HEK293T (cell line): ENCODE data around the gene DNASE2B.
A peak's percentile ranks its signal among the peaks of the same experiment; 100 is the strongest.

Experiments used
- CTCF ChIA-PET: fragments of 350-600 bp; formaldehyde crosslinking; extraction: SDS; loops from one replicate; lab custom pipeline; 2021; ENCODE audit warnings: antibody characterized with exemption, inconsistent platforms; lab: Yijun Ruan, JAX
- POLR2A ChIA-PET: fragments of 350-600 bp; formaldehyde crosslinking; extraction: SDS; loops from one replicate; lab custom pipeline; 2020; ENCODE audit warnings: antibody characterized with exemption, inconsistent platforms; lab: Yijun Ruan, JAX
- DNase-seq: peaks from one replicate; pipeline ENCODE4 v3.0.0; 2012; ENCODE audit warnings: mixed read lengths; ENCODE audit errors: extremely low spot score
- ARNT ChIP-seq: fragments of 450-650 bp; IDR thresholded peaks from 2 replicates; pipeline ENCODE4 v1.6.1; 2017; ENCODE audit warnings: mild to moderate bottlenecking
- BHLHE40 ChIP-seq: fragments of 450-650 bp; IDR thresholded peaks from 2 replicates; pipeline ENCODE4 v1.6.1; 2016; ENCODE audit warnings: mild to moderate bottlenecking, moderate library complexity, borderline replicate concordance
- CTBP1 ChIP-seq: fragments of 450-650 bp; IDR thresholded peaks from 2 replicates; pipeline ENCODE4 v1.6.1; 2016; ENCODE audit warnings: borderline replicate concordance
- ELF4 ChIP-seq: fragments of 450-650 bp; IDR thresholded peaks from 2 replicates; pipeline ENCODE4 v1.6.1; 2017; ENCODE audit warnings: antibody characterized with exemption
- FOXA1 ChIP-seq: fragments of 450-650 bp; IDR thresholded peaks from 2 replicates; pipeline ENCODE4 v1.6.1; 2016; ENCODE audit warnings: mild to moderate bottlenecking
- FOXK2 ChIP-seq: fragments of 450-650 bp; IDR thresholded peaks from 2 replicates; pipeline ENCODE4 v1.6.1; 2016; ENCODE audit warnings: mild to moderate bottlenecking
- FOXM1 ChIP-seq: fragments of 450-650 bp; IDR thresholded peaks from 2 replicates; pipeline ENCODE4 v1.6.1; 2017; ENCODE audit warnings: mild to moderate bottlenecking, borderline replicate concordance
- HDGF ChIP-seq: fragments of 450-650 bp; IDR thresholded peaks from 2 replicates; pipeline ENCODE4 v1.6.1; 2017; ENCODE audit warnings: antibody characterized with exemption, borderline replicate concordance
- L3MBTL2 ChIP-seq: fragments of 450-650 bp; conservative IDR thresholded peaks from 2 replicates; pipeline ENCODE4 v1.6.1; 2016; ENCODE audit warnings: mild to moderate bottlenecking
- LEF1 ChIP-seq: fragments of 450-650 bp; IDR thresholded peaks from 2 replicates; pipeline ENCODE4 v1.6.1; 2017; ENCODE audit warnings: mild to moderate bottlenecking, borderline replicate concordance
- NFRKB ChIP-seq: fragments of 450-650 bp; IDR thresholded peaks from 2 replicates; pipeline ENCODE4 v1.6.1; 2016; ENCODE audit warnings: mild to moderate bottlenecking, moderate library complexity
- PKNOX1 ChIP-seq: fragments of 450-650 bp; IDR thresholded peaks from 2 replicates; pipeline ENCODE4 v1.6.1; 2016
- SP1 ChIP-seq: fragments of 450-650 bp; IDR thresholded peaks from 2 replicates; pipeline ENCODE4 v1.6.1; 2017
- SUZ12 ChIP-seq: fragments of 450-650 bp; IDR thresholded peaks from 2 replicates; pipeline ENCODE4 v1.6.1; 2016; ENCODE audit warnings: mild to moderate bottlenecking
- TARDBP ChIP-seq: fragments of 450-650 bp; IDR thresholded peaks from 2 replicates; pipeline ENCODE4 v1.6.1; 2016
- ZNF384 ChIP-seq: fragments of 450-650 bp; IDR thresholded peaks from 2 replicates; pipeline ENCODE4 v1.6.1; 2016

DNASE2B gene

DNA sequence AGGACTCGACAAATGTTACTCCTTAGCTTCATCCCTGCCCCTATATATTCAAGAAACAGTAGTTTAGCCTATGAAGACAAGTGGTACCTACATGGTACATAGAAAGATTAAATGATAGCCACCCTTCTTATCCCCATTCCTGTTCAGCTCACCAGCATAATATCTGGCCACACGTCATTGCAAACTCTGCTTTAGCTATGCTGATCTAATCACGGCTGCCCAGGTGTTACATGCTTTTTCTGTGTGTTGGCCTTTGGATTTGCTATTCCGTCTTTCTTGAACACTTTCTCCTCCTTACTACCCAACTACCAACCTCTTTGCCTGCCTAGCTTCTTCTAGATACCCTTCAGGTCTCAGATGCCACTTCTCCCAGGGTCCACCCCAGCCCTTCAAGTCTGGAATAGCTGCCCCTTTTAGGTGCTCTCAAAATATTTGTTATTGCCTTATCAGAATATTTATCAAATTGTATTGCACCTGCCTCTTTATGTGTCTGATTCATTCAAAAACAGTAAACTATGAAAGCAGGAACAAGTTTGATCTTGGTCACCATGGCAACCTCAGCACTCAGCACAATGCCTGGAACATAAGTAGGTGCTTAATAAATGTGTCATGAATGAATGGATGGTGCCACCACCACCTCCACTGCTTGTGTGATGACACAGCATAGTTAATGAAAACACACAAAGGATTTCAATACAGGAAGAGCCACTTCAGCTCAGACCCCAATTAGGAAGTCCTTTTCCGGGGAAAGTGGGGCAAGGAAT, 11.4 kb upstream of the DNASE2B start:
- TF ChIP-seq FOXK2 (no peak), ZNF384 (no peak), TARDBP (no peak), HDGF (no peak), FOXM1 (no peak), FOXA1 (no peak), NFRKB (no peak), SP1 (no peak), CTBP1 (no peak), L3MBTL2 (no peak), ELF4 (no peak), LEF1 (no peak), BHLHE40 (no peak), PKNOX1 (no peak), SUZ12 (no peak), ARNT (no peak)
- no peak for DNase-seq
- POLR2A ChIA-PET = no interaction called here
- CTCF ChIA-PET = no interaction called here

GRCh38 chr1:84387480-84388163, 10.7 kb upstream of the DNASE2B start:
- DNase-seq = peak; percentile 25
- ChIA-PET CTCF (no interaction called here), POLR2A (no interaction called here)
- TF ChIP-seq FOXM1 (no peak), BHLHE40 (no peak)

- TF ChIP-seq FOXK2 = no peak
- no peak for TF ChIP-seq NFRKB
- ChIA-PET CTCF (interaction anchor here (0.8 kb wide), 1 partner anchor 411 kb away, joined by 3 read pairs; no protein-coding TSS in a partner anchor), POLR2A (no interaction called here)
- no peak for DNase-seq
Measured at GRCh38 chr1:84390226-84390625, 8.1 kb upstream of the DNASE2B start.

- ChIA-PET POLR2A (no interaction called here), CTCF (interaction anchor here (0.7 kb wide), 1 partner anchor 12 kb away, joined by 4 read pairs; no protein-coding TSS in a partner anchor)
- DNase-seq = no peak
- TF ChIP-seq SUZ12 (no peak), TARDBP (no peak), ELF4 (no peak), HDGF (no peak), L3MBTL2 (no peak), BHLHE40 (no peak), NFRKB (no peak), LEF1 (no peak), FOXK2 (no peak), CTBP1 (no peak), SP1 (no peak), FOXA1 (no peak), FOXM1 (no peak), PKNOX1 (no peak), ARNT (no peak), ZNF384 (no peak)
Measured at GRCh38 chr1:84401156-84401555, 2.9 kb downstream of the DNASE2B start.

- TF ChIP-seq ELF4 = no peak
- no peak for TF ChIP-seq HDGF
- TF ChIP-seq FOXM1 = no peak
- TF ChIP-seq FOXK2 = no peak
- TF ChIP-seq BHLHE40 = no peak
- TF ChIP-seq NFRKB = no peak
- no peak for TF ChIP-seq LEF1
- no peak for TF ChIP-seq SP1
- no peak for TF ChIP-seq CTBP1
- no peak for TF ChIP-seq FOXA1
- TF ChIP-seq TARDBP = no peak
- no peak for TF ChIP-seq PKNOX1
- no peak for TF ChIP-seq SUZ12
- no peak for DNase-seq
- ChIA-PET CTCF (no interaction called here), POLR2A (no interaction called here)
Measured at GRCh38 chr1:84402060-84402459, 3.8 kb downstream of the DNASE2B start.

DNA sequence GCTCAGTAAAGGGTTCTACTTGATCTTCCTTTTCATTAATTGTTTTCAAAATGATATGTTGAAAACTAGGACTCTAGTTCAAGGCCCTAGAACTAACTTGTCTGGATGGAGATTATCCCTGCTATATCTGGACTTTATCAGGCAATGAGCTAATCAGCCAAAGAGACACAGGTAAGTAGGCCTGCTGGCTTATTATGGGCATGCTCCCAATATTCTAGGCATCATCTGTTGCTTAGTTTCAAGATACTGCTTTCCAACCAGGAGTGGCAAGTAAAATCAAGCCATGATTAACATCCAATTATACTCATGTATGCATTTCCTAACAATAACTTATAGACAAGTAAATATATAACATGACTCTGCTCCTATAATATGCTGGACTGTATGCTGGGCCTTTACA, 4.2 kb downstream of the DNASE2B start:
- ChIA-PET CTCF (no interaction called here), POLR2A (no interaction called here)
- no peak for TF ChIP-seq PKNOX1
- TF ChIP-seq NFRKB = no peak
- no peak for TF ChIP-seq FOXM1
- TF ChIP-seq ELF4 = no peak
- no peak for TF ChIP-seq TARDBP
- no peak for TF ChIP-seq ARNT
- TF ChIP-seq LEF1 = no peak
- TF ChIP-seq FOXA1 = no peak
- no peak for TF ChIP-seq HDGF
- no peak for TF ChIP-seq SP1
- no peak for TF ChIP-seq L3MBTL2
- no peak for TF ChIP-seq CTBP1
- no peak for DNase-seq
